ENCODE data around the gene MTERF4. TPM values are rescaled to one million over a fixed set of nuclear protein-coding genes. Genes with fewer than 3 reads are reported as not detected.

The MTERF4 gene
- total RNA-seq, 4 donors from 2014 or later, result 28.9 to 60.5 (median 38.9) TPM

DNA sequence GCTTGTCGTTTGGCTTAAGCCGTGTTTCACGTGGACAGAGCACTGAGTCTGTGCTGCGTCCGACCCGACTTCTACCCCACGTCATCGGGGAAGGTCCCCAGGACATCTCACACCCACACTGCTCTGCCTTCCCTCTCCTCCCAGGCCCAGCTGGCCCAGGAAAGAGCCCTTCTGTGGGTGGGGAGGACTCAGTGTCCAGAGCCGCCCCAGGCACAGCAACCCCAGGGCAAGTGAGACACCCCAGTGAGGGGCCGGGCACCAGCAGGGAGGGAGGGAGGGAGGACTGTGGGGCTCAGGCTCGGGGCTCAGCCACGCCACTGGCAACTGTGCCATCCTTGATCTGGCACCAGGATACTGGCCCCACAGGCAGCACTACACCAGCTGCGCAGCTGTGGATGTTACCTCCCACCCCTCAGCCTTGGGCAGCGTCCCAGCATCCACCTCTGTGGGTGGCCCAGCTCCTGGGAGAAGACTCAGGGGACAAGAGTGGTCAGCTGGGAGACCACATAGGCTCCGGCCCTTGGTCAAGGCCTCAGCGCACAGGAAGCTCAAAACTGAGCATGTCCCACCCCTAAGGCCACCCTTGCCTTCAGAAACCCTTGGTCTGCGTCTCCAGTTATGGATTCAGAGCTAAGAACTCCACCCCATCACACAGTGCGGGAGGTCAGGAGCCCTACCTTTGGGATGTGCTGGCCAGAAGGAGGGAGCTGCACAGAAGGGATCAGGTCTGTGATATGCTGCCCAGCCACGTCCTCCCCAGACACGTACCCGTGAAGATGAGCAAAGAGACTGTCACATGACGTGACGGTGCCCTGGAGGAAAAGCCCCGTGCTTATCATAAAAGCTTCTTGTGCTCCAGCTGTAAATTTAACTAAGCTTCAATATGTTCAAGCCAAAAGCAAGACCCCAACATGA is 35.4 kb upstream of the MTERF4 start:
- Histone ChIP-seq H3K36me3 (peaks cover 0 to 60% (median 4%) of the 10 kb centered on the region in 3 donors), H3K27ac (no peak overlapping the region), H3K27me3 (no peaks in the 10 kb centered on the region), H3K4me1 (no peaks in the 10 kb centered on the region), H3K9me3 (no peaks in the 10 kb centered on the region), H3K4me3 (no peak overlapping the region)
- no peak for DNase-seq (ENCODE audit: low spot score in 2 of 2)
- WGBS, 2 donors, result 82 to 84% methylated on average over 20 to 21 of the region's 24 CpGs
- TF ChIP-seq, protein P1, sequence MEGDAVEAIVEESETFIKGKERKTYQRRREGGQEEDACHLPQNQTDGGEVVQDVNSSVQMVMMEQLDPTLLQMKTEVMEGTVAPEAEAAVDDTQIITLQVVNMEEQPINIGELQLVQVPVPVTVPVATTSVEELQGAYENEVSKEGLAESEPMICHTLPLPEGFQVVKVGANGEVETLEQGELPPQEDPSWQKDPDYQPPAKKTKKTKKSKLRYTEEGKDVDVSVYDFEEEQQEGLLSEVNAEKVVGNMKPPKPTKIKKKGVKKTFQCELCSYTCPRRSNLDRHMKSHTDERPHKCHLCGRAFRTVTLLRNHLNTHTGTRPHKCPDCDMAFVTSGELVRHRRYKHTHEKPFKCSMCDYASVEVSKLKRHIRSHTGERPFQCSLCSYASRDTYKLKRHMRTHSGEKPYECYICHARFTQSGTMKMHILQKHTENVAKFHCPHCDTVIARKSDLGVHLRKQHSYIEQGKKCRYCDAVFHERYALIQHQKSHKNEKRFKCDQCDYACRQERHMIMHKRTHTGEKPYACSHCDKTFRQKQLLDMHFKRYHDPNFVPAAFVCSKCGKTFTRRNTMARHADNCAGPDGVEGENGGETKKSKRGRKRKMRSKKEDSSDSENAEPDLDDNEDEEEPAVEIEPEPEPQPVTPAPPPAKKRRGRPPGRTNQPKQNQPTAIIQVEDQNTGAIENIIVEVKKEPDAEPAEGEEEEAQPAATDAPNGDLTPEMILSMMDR (IDR thresholded peaks at IDR 0.05), result no peak
- TF ChIP-seq POLR2A (IDR thresholded peaks at IDR 0.05) (no peak), EP300 (IDR thresholded peaks at IDR 0.05) (no peak)

DNA sequence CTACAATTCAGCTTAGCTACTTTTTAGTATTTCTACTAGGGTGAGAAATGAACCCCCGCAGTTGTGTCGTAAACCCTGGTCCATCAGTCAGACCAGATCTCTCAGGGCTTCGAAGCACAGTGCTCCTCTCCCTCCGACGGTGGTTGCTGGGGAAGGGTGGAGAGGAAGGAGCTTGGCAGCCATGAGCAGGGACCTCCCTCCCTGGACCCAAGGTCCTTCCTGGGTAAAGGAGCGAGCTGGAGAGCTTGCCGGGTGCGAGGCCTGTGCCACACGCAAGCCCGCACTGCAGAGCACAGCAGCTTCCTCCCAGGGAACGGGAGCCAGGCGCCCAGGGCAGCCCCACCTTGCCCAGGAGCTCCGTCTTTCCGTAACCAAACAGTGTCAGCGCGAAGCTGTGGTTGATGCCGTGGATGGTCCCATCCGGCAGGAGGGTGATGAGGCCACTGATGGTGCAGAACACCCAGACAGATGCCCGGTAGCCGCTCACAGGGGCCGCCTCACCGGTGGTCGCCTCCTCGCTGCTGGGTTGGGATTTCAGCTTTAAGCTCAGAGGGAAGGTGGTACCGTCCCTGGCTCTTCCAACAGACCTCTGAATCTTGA is 34.7 kb upstream of the MTERF4 start:
- no peak for DNase-seq (ENCODE audit: low spot score in 2 of 2)
- Histone ChIP-seq H3K9me3 (no peaks in the 10 kb centered on the region), H3K36me3 (peaks cover 0 to 55% (median 4%) of the 10 kb centered on the region in 3 donors), H3K27ac (no peak overlapping the region), H3K4me1 (no peaks in the 10 kb centered on the region), H3K4me3 (no peak overlapping the region), H3K27me3 (no peaks in the 10 kb centered on the region)
- TF ChIP-seq, protein P1 (IDR thresholded peaks at IDR 0.05), result no peak
- TF ChIP-seq POLR2A (IDR thresholded peaks at IDR 0.05) (no peak), EP300 (IDR thresholded peaks at IDR 0.05) (no peak)
- 94 to 95% methylated on average over 15 to 24 of the region's 25 CpGs for WGBS, 2 donors

DNA sequence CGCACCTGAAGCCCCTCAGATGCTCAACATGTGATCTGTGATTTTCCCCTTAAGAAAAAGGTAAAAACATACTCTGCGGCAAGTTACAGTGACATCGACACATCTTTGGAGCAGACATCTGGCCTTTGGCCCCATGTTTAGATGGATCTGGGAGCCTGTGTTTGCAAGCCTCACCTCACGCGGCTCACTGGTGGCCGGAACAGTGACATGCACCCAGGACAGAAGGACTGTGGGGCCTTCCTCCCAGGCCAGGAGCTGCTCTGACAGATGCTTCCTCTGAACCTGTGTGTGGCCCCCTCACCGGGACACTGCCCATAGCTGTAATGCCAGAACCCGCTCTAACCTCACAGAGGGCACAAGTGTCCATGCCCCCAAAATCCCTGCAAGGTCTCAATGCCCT is 34.1 kb upstream of the MTERF4 start:
- no peaks in the 10 kb centered on the region for H3K9me3 ChIP-seq
- no peaks in the 10 kb centered on the region for H3K27me3 ChIP-seq
- 91 to 95% methylated on average over 5 to 8 of the region's 8 CpGs for WGBS, 2 donors
- H3K4me3 ChIP-seq, result no peak overlapping the region
- peaks cover 0 to 52% (median 4%) of the 10 kb centered on the region in 3 donors for H3K36me3 ChIP-seq
- TF ChIP-seq, protein P1 (IDR thresholded peaks at IDR 0.05), result no peak
- no peak for TF ChIP-seq EP300 (IDR thresholded peaks at IDR 0.05)
- H3K27ac ChIP-seq, result no peak overlapping the region
- no peak for DNase-seq (ENCODE audit: low spot score in 2 of 2)
- H3K4me1 ChIP-seq, result no peaks in the 10 kb centered on the region

DNA sequence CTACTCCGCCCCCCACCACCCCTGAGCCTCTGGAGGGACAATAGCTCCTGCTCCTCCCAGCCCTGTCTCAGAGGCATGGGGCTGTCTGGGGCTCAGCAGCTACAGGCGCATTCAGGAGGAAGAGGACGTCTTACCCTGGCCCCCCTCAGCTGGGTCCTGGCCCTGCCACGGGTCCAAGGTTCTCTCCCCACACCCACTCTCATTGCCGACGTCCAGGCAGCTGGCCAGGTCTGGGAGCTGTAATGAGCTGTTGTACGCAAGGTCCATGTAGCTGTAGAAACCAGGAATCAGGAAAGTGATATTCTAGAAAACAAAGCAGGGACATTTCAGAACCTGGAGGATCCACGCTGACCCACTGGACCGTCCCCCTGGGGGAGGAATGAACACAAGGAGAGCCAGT is 33.6 kb upstream of the MTERF4 start:
- Histone ChIP-seq H3K36me3 (peaks cover 0 to 47% (median 4%) of the 10 kb centered on the region in 3 donors), H3K27ac (no peak overlapping the region), H3K9me3 (no peaks in the 10 kb centered on the region), H3K4me1 (no peaks in the 10 kb centered on the region), H3K27me3 (no peaks in the 10 kb centered on the region), H3K4me3 (no peak overlapping the region)
- 58 to 73% methylated on average over 8 to 9 of the region's 9 CpGs for WGBS, 2 donors
- TF ChIP-seq EP300 (IDR thresholded peaks at IDR 0.05) (no peak), POLR2A (IDR thresholded peaks at IDR 0.05) (no peak)
- TF ChIP-seq, protein P1 (IDR thresholded peaks at IDR 0.05), result no peak
- DNase-seq (ENCODE audit: low spot score in 2 of 2), result no peak

DNA sequence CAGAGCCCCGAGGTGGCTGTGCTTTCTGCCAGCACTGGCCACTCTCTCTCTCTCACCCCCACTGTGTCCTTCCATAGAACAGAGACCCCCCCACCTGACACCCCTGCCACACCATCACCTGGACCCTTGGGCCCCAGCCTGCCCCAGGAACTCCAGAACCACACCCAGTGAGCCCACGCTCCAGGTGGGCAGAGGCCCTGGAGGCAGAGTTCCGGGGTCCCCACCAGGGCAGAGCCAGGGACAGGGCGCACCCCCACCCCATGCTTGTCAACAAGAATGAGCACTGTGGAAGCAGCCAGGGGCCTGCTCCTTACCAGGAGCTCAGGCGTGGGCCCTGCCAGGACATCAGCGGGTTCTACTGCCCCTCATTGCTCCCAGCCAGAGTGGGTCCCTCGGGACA is 32.6 kb upstream of the MTERF4 start:
- no peak for TF ChIP-seq POLR2A (IDR thresholded peaks at IDR 0.05)
- no peak for TF ChIP-seq EP300 (IDR thresholded peaks at IDR 0.05)
- TF ChIP-seq, protein P1 (IDR thresholded peaks at IDR 0.05), result no peak
- no peaks in the 10 kb centered on the region for H3K9me3 ChIP-seq
- no peak for DNase-seq (ENCODE audit: low spot score in 2 of 2)
- no peaks in the 10 kb centered on the region for H3K27me3 ChIP-seq
- no peak overlapping the region for H3K27ac ChIP-seq
- H3K4me3 ChIP-seq, result no peak overlapping the region
- WGBS, 2 donors, result 93 to 96% methylated on average over 4 to 7 of the region's 7 CpGs
- H3K4me1 ChIP-seq, result no peaks in the 10 kb centered on the region
- H3K36me3 ChIP-seq, result peaks cover 0 to 41% (median 4%) of the 10 kb centered on the region in 3 donors
